Measurements from ENCODE around the gene SKAP1.

GRCh38 chr17:48340916-48341315, 89.1 kb downstream of the SKAP1 start:
- TF ChIP-seq POLR2A (IDR thresholded peaks at IDR 0.05; ENCODE audit: insufficient read depth in 1 of 2, low read depth in 2 of 2, low read length in 2 of 2), result no peak
- TF ChIP-seq SMAD3 (CRISPR knock-in tag; IDR thresholded peaks at IDR 0.05), result no peak
- TF ChIP-seq MAFK (conservative IDR thresholded peaks at IDR 0.05 in 1 of 2, IDR thresholded peaks at IDR 0.05 in 1 of 2; ENCODE audit: low read length in 2 of 2), result no peak
- TF ChIP-seq CTCF (CRISPR knock-in tag; IDR thresholded peaks at IDR 0.05), result no peak
- no peak for TF ChIP-seq SIN3A (IDR thresholded peaks at IDR 0.05; ENCODE audit: borderline replicate concordance, low read depth, low read length)
- TF ChIP-seq CBFB (CRISPR knock-in tag; IDR thresholded peaks at IDR 0.05), result no peak
- TF ChIP-seq ZBTB20 (CRISPR knock-in tag; IDR thresholded peaks at IDR 0.05; ENCODE audit: borderline replicate concordance, low read depth), result no peak
- TF ChIP-seq ZNF337 (CRISPR knock-in tag; IDR thresholded peaks at IDR 0.05; ENCODE audit: borderline replicate concordance, low read depth), result no peak
- no peak for TF ChIP-seq MLX (CRISPR knock-in tag; IDR thresholded peaks at IDR 0.05)
- TF ChIP-seq MAX (IDR thresholded peaks at IDR 0.05), result no peak

Measured in HepG2 (cell line).